OCI-LY7 (cell line): Measurements from ENCODE around the gene ADAMTS5. TPM values are rescaled to one million over a fixed set of nuclear protein-coding genes. Genes with fewer than 3 reads are reported as not detected.

ENCODE experiments used
- Bru-seq: library from RNA; stranded (reverse); fragments of 400-500 nt; gene quantifications from one replicate; lab custom pipeline; 2021; lab: Mats Ljungman, UMichigan
- BruChase-seq, 2 experiments: library from RNA; stranded (reverse); fragments of 400-500 nt; gene quantifications; one replicate each; lab custom pipeline; 2021; lab: Mats Ljungman, UMichigan
- BruUV-seq: library from RNA; stranded (reverse); fragments of 400-500 nt; replicated peaks from 2 replicates; lab custom pipeline; 2021; lab: Mats Ljungman, UMichigan
- CTCF ChIA-PET: fragments of 300-600 bp; sonication (Branson Sonifier 250); formaldehyde crosslinking; loops from one replicate; lab custom pipeline; 2022; ENCODE audit warnings: antibody characterized with exemption; ENCODE audit not compliant: unreplicated experiment; lab: Charles Lee
- POLR2A ChIA-PET: fragments of 300-600 bp; sonication (Branson Sonifier 250); formaldehyde crosslinking; loops from one replicate; lab custom pipeline; 2022; ENCODE audit warnings: antibody characterized with exemption; lab: Charles Lee
- DNase-seq: peaks from one replicate; pipeline ENCODE4 v3.0.0-alpha.2; 2015; ENCODE audit warnings: low spot score
- H2AFZ ChIP-seq: fragments of 200-600 bp; sonication (generic), shearing (Covaris generic); 2 replicates; pipeline ENCODE4 v1.6.1; 2014; ENCODE audit warnings: mild to moderate bottlenecking, antibody characterized with exemption, low read length, moderate library complexity
- H3K27ac ChIP-seq: fragments of 200-600 bp; sonication (generic); 2 replicates; pipeline ENCODE4 v1.5.1; 2014; ENCODE audit warnings: mixed run types, low read depth, mild to moderate bottlenecking, moderate library complexity, low read length, inconsistent platforms; ENCODE audit not compliant: poor library complexity, severe bottlenecking
- H3K36me3 ChIP-seq: fragments of 200-600 bp; sonication (generic); 2 replicates; pipeline ENCODE4 v1.6.1; 2014; ENCODE audit warnings: mild to moderate bottlenecking, antibody characterized with exemption, low read length, moderate library complexity, mixed read lengths; ENCODE audit not compliant: insufficient read depth
- H3K4me1 ChIP-seq: fragments of 200-600 bp; sonication (generic); 2 replicates; pipeline ENCODE4 v1.5.1; 2014; ENCODE audit warnings: mild to moderate bottlenecking, low read length; ENCODE audit not compliant: insufficient read depth, poor library complexity, severe bottlenecking
- H3K4me2 ChIP-seq: fragments of 200-600 bp; sonication (generic); 2 replicates; pipeline ENCODE4 v1.6.1; 2014; ENCODE audit warnings: mild to moderate bottlenecking, low read length
- H3K4me3 ChIP-seq: fragments of 200-600 bp; sonication (generic); 2 replicates; pipeline ENCODE4 v1.5.1; 2014; ENCODE audit warnings: mild to moderate bottlenecking, low read depth, low read length; ENCODE audit not compliant: poor library complexity, severe bottlenecking
- H3K79me2 ChIP-seq: fragments of 200-600 bp; sonication (generic); 2 replicates; pipeline ENCODE4 v1.6.1; 2016; ENCODE audit warnings: low read depth, mild to moderate bottlenecking, low read length, moderate library complexity, mixed read lengths; ENCODE audit not compliant: insufficient read depth
- H3K9me2 ChIP-seq: fragments of 200-600 bp; sonication (generic); 2 replicates; pipeline ENCODE4 v1.6.1; 2016; ENCODE audit warnings: mild to moderate bottlenecking, low read length, mixed read lengths; ENCODE audit not compliant: insufficient read depth
- H3K9me3 ChIP-seq: fragments of 200-600 bp; sonication (generic); 2 replicates; pipeline ENCODE4 v1.6.1; 2014; ENCODE audit warnings: mild to moderate bottlenecking, mixed run types, low read length, mixed read lengths
- H4K20me1 ChIP-seq: fragments of 200-600 bp; sonication (generic); 2 replicates; pipeline ENCODE4 v1.6.1; 2014; ENCODE audit warnings: mild to moderate bottlenecking, antibody characterized with exemption, low read length, moderate library complexity, mixed read lengths; ENCODE audit not compliant: insufficient read depth
- EZH2phosphoT487 ChIP-seq: fragments of 200-600 bp; sonication (generic); IDR thresholded peaks from 2 replicates; pipeline ENCODE4 v1.6.1; 2018; ENCODE audit warnings: low read depth, borderline replicate concordance, mild to moderate bottlenecking, mixed run types, antibody characterized with exemption, low read length, moderate library complexity, mixed read lengths
- intact Hi-C: fragments of 100-400 bp; cut with micrococcal nuclease; formaldehyde crosslinking; loops from one replicate; pipeline ENCODE4 v1.10.0; 2022; ENCODE audit not compliant: unreplicated experiment
- long read RNA-seq: library from polyadenylated mRNA; stranded (forward); transcript quantifications from one replicate; pipeline ENCODE4 v2.0.0, GENCODE V29; 2022
- total RNA-seq, 2 experiments: library from RNA; depleted of rRNA in 1 of 2; stranded (reverse); fragments of >200 nt in 1 of 2; shearing (Covaris generic) in 1 of 2; gene quantifications; 2 replicates each; pipeline ENCODE4 v1.2.3, GENCODE V29; 2014 to 2022
- TF ChIP-seq, protein P1 (sequence below): fragments of 200-600 bp; sonication (generic); conservative IDR thresholded peaks from 2 replicates; pipeline ENCODE4 v1.5.1; 2014; ENCODE audit warnings: mild to moderate bottlenecking, antibody characterized with exemption, low read length, moderate library complexity, mixed read lengths

The ADAMTS5 gene
- total RNA-seq (2014; rRNA removed; shearing (Covaris generic)) (not detected in 2 replicates), total RNA-seq (2022) (not detected in 2 replicates), Bru-seq, nascent RNA (not detected), BruChase-seq, experiment 1, labeled RNA remaining after a 6-hour chase (not detected), BruChase-seq, experiment 2, labeled RNA remaining after a 2-hour chase (not detected)
- long read RNA-seq = 0 reads

DNA sequence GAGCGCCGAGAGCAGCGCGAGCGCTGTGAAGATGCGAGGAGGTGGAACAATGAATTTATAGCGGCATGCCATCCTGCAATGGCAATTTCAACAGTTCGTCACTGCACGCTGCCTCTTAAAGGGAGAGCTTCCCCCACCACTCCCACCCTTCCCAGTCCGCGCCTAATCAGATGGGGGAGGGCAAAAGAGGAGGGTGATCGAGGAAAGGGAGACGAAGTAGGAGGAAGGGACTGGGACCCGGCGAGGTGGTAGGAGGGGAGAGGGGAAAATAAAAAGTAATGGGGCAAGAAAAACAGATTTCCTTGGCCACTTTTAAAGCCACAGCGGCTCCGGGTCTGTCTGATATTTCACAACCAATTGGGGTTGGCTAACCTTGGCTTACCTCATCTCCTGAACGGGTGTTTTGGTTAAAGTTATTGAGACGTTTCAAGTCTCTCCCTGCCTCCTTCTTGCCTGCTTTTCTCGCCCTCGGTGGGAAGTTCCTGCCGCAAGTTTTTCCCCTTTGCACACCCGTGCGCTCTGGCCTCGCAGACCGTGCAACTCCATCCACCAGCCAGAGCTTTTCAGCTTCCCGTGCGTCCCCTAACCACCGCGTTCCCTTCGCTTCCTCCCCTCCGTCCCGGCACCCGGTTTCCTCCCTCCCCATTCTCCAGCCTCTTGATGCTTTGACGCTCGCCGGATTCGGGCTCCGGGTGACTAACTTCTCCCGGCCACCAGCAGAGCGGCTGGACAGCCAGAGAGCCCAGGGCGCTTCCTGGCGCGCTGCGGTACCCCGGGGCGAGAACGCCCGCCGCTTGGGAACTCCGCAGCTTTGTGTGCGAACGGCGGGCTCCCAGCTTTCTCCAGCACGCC, at the start of gene ADAMTS5:
Gene ADAMTS5 (minus strand): TSS at position 27 of the 852 bp plus-strand sequence. CDS start 697 bp downstream, outside the sequence.
- Histone ChIP-seq H3K4me3 (no peak within 1 kb of the TSS), H3K27ac (no peak within 1 kb of the TSS), H3K79me2 (no peaks in the 10 kb centered on the region), H3K9me2 (no peaks in the 10 kb centered on the region), H3K36me3 (no peaks in the 10 kb centered on the region), H3K4me2 (no peak within 1 kb of the TSS), H2AFZ (no peak within 1 kb of the TSS), H3K9me3 (no peaks in the 10 kb centered on the region), H3K4me1 (no peaks in the 10 kb centered on the region), H4K20me1 (no peaks in the 10 kb centered on the region)
- no TSS peak for BruUV-seq
- CTCF ChIA-PET = no interaction called here
- intact Hi-C loops = no loop called here
- TF ChIP-seq, protein P1, sequence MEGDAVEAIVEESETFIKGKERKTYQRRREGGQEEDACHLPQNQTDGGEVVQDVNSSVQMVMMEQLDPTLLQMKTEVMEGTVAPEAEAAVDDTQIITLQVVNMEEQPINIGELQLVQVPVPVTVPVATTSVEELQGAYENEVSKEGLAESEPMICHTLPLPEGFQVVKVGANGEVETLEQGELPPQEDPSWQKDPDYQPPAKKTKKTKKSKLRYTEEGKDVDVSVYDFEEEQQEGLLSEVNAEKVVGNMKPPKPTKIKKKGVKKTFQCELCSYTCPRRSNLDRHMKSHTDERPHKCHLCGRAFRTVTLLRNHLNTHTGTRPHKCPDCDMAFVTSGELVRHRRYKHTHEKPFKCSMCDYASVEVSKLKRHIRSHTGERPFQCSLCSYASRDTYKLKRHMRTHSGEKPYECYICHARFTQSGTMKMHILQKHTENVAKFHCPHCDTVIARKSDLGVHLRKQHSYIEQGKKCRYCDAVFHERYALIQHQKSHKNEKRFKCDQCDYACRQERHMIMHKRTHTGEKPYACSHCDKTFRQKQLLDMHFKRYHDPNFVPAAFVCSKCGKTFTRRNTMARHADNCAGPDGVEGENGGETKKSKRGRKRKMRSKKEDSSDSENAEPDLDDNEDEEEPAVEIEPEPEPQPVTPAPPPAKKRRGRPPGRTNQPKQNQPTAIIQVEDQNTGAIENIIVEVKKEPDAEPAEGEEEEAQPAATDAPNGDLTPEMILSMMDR = no peak
- TF ChIP-seq EZH2phosphoT487 = no peak
- no peak for DNase-seq
- POLR2A ChIA-PET = no interaction called here

DNA sequence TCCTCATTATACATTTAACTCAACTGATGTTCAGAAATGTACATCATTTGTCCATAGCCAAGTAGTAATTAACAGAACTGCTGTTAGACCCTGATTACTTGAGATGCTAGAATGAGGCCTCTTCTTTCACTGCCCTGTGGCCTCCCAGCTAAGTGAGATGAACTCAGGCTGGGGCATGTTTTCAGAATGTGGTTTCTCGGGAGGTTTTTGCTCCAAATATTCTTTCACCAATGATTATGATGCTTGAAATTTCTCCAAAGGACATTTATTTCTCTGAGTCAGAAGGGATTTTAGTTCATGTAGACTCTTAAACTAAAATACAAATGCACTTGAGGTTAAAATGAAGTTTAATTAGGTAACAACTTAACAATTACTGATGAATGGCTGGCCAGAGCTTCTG, 34.6 kb upstream of the ADAMTS5 start:
- BruUV-seq = no TSS peak
- Histone ChIP-seq H3K9me2 (no peaks in the 10 kb centered on the region), H3K9me3 (no peaks in the 10 kb centered on the region), H3K4me3 (no peak overlapping the region), H3K4me1 (no peaks in the 10 kb centered on the region), H2AFZ (no peak overlapping the region), H4K20me1 (no peaks in the 10 kb centered on the region), H3K27ac (no peak overlapping the region), H3K79me2 (no peaks in the 10 kb centered on the region), H3K36me3 (no peaks in the 10 kb centered on the region), H3K4me2 (no peak overlapping the region)
- ChIA-PET CTCF (no interaction called here), POLR2A (no interaction called here)
- intact Hi-C loops = no loop called here
- TF ChIP-seq, protein P1 = no peak
- TF ChIP-seq EZH2phosphoT487 = no peak
- DNase-seq = no peak
